GM19035 (cell line): Measurements from ENCODE around the gene FGD4.
"Not testable (repeated sequence)": the region's sequence is repeated elsewhere in the genome, so short reads cannot be mapped to it uniquely, and the experiment has no call there.

Experiments used
- ATAC-seq: cut with Tn5 transposase; IDR thresholded peaks from one replicate; pipeline ENCODE4 v1.9.1; 2021; ENCODE audit not compliant: unreplicated experiment

Gene FGD4

DNA sequence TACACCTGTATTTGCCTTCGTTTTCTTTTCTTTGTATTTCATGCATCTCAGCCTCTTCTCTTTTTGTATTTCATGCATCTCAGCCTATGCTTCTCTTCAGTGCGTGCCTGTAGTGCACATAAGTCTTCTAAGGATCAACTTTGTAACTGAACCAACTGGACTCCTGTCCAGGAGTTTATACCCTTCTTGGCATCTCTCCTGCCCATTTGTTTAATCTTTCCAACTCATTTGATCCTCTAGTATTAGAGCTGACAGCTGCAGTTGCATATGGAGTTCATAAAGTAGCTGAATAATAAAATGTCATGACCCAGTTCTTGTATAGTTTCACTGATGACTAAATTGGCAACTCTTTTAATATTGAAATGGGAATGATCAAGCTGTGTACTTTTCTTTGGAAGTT, 89.7 kb downstream of the FGD4 start:
- no peak for ATAC-seq

DNA sequence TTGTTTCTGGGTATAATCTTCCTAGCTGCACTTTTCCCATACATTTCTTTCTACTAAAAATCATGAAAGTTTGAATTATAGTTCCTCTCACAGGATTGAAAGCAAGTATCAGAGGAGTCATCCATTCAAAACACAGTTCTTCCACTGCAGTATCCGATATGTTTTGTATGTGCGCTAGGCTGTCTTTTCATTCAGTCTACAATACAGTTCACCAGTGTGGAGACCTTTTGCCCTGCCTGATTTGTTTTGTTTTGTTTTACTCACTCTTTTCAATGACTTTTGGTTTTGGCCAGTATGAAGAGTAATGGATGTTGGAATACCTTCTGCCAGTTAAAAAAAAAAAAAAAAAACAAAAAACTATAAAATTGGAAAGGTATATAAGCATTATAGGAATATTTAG, 91.4 kb downstream of the FGD4 start:
- ATAC-seq, result no peak

DNA sequence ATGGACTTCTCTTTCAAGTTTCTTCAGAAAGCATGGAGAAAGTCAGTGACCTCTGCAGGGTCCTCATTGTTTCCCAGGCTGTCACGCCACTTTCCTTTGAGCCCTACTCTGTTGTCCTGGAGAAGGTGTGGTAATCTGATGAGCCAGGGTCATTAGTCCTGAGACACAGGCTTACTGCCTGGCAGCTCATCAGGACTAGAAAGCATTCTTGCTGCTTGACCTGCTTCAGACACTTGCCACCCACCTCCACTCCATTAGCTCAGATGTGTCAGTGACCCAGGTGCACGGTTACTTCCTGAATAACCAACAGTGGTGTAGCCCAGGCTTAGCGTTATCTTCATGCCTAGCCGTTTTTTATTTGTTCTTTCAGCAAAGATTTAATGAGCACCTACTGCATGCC, 93.9 kb downstream of the FGD4 start:
- no peak for ATAC-seq

DNA sequence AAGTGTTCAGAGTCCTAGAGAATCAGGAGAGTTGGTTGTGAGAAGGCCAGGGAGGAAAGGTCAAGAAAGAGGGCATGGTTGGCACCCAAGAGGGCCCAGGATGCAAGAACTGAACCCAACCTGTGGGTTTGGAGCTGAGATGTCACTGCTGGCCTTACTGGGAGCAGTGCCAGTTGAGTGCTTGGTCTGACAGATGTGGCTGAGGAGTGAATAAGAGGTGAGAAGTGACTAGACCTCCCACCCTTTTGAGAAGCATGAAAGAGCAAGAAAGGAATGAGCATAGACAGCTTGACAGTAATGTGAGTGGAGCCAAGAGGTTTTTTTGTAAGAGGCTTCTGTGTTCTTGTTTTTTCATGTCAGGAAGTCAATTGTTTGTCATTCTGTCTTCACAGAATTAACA, 95.3 kb downstream of the FGD4 start:
- no peak for ATAC-seq

DNA sequence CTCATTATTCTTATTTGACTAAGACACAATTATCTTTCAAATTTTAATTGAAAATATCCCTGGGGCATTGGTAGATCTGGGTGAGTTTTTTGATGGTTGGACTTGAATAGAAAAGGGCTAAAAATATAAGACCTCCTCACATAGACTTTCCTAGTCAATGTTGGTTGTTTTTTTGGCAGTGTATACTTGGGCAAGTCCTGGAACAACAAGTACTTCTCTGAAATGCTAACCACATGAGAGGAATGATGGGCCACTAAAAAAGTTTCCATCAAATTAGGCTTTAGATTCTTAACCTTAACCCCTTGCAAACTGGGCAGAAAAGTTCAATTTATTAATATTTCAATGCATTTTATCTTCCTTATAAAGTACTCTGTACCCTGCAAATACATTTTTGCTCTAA, 97.6 kb downstream of the FGD4 start:
- ATAC-seq, result no peak

DNA sequence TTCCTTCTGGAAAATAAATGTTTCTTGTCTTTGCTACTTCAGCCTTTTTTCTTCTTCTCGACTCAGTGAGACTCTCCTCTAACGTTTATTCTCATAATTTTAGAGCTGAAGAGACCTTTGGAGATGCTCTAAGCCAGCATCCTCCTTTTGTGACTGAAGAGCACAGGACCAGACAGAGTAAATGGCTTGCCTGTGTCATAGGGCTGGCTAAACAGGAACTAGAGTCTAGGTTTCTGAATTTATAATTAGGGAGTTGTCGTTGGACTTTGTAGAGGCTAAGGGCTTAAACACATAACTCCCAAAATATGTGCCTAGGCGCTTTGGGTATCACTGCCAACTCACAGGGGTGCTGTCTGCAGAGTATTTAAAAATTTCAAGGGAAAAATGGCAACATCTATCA, 98.5 kb downstream of the FGD4 start:
- ATAC-seq, result no peak

DNA sequence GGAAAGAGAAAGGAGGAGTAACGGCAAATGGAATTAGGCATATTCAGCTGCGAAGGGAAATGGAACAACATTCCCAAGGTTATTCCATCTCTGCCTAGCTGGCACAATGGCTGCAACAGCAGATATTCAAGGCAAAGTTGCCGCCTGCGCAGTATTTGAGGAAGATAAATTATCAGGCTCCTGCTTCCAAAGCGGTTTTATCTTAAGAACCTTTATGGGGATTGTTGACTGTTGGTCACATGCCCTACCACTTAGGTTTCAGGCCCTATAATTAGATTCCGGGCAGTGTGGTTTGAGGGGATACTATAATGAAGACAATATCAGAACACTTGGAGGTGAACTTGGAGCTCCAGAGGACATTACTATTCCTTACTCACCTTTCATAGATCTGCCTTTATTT, 99.7 kb downstream of the FGD4 start:
- ATAC-seq, result no peak

DNA sequence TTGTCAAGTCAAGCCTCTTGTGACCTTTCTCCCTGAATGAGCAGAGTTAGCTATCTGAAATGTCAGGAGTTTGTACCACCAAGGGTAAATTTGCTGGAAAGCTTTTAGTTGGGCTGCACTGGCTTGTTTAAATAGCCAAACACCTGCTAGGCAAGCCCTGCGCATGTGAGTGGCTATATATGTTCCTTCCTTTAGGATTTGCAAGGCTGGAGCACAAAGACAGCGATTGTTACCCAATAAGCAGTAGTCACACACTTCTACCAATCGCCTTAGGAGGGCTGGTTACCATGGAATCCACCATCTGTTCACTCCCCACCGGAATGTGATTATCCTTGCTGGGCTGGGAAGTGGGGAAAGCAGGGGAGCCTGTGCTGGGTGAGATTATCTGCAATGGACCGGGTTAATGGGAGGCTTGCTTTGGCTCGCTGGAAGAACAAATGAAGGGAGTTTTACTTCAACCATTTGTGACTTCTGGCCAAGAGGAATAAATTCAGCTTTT, 102.5 kb downstream of the FGD4 start:
- ATAC-seq, result no peak

DNA sequence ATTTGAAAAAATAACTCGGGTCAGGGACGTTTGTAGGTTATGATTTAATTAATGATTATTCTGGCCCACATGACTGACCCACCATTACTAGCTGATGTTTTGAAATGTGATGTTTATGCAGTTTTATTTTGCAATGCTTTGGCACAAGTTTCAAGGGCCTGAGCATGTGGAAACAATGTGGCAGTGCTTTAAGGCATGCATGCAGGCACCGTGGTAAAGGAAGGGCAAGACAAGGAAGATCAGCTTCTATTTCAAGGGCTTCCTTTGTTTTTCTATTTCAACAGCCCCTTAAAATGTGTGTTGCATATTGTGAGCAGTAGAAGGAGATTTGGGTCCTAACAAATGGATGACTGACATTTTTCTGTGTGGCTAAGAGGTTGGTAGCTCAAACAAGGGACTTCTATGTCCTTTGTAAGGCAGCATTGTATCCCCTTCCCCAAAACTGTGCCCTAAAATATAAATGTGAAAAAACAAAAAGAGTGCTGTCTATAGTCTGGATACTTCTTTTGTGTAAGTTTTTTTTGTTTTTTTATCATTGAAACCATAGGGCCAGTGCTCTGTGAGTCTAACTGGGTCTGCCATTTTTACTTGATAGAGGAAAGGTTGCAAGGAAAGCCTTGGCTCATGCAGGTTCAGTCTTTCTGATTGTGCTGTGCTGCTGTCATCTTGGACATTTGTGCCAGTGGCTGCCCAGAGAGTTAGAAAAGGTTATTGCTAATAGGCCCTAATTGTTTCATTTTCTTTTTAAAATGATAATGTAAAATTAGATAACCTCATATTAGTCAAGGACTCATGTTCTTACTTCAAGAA, 103.5 kb downstream of the FGD4 start:
- ATAC-seq, result no peak

DNA sequence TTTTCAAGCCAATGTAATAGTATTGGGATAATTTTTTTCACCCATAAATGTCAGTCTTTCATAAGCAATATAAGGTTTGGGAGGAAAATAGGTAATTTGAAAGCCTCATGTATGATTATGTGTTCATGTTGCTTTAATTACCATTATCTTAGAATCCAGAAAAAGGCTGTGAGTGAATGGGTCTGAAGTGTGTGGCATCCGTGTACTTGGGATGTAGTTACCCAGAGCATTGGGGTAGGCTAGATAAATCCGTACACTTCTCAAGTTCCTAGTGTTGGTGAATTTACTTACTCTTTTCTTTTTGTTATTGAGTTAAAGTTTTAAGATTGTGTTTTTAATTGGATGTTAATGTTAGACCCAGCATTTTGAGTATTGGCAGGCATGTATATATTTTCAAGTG, 104.4 kb downstream of the FGD4 start:
- no peak for ATAC-seq

DNA sequence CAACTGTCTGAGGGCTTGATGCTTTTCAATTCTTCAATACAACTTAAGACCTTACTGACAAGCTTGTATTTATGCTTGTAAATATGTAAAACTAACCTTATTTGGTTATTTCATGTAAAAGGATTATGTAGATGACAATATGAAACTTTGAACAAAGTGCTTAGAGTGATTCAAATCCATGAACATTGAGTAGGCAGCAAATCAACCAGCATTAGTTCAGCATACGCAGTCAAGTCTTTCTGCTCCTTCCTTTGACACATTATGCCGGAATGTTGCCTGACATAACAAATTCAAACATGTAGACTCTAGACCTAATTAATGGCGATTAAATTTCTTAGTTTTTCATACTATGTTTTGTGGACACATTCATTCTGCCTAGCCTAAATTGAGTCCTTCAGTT, 105.2 kb downstream of the FGD4 start:
- no peak for ATAC-seq

DNA sequence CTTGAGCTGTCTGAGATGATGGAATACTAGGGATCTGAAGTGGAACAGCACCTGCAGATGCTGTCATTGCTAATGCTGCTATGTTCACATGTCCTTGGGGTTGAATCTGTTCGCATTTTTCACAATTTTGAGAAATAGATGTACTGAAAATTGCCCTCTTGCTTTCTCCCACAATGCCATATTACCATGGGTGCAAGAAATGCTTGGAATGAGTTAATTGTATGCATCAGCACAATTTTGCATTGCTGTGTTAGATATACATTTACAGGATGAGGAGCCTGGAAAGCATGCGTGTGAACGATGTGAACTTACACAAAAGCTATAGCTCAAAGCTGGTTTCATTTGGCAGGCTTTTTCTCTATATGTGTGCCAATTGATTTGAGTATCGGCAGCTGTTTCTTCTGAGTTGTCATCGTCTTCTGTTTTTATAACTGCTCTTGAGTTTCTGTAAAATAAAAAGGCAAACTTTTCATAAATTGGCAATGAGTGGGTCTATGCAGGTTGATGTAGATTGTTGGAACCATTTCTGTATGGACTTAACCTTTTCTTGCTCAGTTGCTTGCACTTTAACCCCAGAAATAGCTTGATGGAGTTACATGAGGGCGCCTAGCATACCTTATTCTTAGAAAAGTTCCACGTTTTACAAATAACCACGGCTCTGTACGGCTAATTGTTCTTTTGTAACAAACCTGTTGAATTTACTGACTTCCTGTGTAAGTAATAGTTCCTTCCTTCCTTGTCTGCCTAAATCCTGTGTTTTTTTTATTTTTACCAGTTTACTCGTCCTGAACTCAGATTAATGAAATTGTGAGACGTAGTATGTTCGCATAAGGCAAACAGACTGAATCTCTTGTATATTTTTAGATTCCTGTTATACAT, 105.9 kb downstream of the FGD4 start:
- no peak for ATAC-seq

DNA sequence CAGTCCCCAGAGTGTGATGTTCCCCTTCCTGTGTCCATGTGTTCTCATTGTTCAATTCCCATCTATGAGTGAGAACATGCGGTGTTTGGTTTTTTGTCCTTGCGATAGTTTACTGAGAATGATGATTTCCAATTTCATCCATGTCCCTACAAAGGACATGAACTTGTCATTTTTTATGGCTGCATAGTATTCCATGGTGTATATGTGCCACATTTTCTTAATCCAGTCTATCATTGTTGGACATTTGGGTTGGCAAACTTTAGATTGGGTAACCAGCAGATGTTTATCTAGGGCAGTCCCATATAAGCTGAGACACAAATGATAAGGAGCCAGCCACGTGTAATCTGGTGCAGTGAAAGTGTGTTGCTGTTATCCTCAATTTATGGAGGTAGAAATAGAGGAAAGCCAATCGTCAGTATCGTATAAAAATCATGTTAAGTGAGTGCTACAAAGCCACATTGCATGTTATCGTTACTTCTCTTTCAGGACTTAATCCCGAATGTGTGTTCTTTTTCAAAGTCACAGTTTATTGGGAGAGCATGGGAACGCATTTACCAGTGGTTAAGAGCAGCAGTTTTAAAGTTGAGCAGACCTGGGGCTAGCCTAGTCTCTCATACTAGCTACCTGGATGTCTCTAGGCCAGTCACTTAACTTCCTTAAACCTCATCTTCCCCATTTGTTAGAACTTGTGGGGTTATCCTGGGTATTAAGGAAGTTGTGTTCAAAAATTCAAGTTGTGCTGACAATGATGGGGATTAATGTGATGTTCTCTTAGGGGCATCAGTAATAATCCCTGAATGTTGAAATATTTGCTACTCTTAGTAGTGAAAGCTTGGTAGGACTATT, 108.0 kb downstream of the FGD4 start:
- ATAC-seq, result not testable (repeated sequence)

DNA sequence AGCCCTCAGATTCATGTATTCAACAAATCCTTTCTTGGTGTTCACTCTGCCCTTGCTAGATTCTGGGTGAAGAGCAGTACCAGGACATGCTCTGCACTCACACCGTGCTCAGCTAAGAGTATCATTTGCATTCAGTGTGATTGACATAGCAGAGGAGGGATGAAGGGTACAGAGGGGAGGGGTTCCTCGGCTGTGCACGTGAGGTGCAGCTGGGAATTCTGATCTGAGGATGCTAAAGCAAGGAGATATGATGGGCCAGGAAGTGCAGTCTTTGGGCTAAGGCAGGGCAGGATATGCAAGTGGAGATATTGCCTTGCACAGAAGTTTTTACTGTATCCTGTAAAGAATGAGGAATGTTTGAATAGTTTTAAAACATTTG, 108.6 kb downstream of the FGD4 start:
- no peak for ATAC-seq

DNA sequence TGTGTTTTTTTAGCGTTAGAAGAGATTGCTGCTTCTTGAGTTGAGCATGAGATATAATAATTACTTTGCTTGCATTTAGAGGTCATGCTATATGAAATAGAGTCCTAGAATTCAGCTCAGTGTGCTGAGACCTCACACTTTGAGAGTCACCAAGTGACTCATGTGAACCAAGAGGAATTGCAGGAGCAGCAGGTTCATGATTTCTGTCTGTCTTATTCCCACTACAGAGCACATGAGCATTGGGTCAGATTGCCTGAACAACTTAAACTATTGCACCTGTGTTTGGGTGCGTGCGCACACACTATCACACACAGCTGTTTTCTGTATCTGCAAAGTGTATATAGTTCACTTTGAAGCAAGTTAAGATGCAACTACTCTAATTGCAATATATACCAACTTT, 109.3 kb downstream of the FGD4 start:
- ATAC-seq, result no peak

DNA sequence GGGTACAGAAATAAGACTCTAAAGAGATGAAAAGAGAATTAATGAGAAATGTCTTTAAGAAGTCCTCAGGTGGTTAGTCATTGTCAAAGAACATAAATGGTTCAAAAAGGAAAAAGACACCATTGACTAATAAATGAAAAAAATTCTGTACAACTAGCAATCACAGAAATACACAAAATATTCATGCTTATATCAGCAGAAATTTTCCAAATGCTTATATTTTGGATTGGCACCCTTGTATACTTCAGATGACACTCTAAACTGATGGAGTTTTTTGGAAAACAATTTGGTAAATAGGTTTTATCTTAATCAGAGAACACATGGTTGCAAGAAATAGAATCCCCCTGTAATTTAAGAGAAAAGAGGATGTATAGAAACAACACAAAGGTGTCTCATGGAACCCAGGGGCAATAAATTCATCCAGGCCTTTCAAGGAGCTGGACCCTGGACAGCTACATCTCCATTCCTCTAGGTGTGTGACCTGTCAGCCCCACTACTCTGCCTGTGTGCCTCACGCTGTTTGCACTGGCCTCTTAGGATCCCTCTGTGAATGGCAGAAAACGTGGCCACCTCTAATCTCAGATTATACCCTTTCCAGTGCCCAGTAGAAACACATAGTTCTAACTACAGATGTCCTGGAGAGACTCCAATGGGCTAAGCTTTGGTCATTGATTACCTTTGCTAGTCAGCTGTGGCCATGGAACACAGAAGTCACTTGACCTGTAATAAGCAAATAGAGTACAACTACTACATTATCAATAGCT, 110.2 kb downstream of the FGD4 start:
- no peak for ATAC-seq

DNA sequence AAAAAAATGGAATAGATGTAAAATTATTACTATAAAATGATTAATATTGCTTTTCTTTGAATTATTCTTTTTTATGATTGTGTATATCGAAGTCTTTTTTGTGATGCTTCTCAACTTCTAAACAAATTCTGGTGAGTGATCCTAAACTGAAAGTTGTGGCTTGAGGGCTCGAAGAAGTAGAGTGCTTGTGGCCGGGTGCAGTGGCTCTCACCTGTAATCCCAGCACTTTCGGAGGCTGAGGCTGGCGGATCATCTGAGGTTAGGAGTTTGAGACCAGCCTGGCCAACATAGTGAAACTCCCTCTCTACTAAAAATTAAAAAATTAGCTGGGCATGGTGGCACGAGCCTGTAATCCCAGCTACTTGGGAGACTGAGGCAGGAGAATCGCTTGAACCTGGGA, 112.6 kb downstream of the FGD4 start:
- not testable (repeated sequence) for ATAC-seq

DNA sequence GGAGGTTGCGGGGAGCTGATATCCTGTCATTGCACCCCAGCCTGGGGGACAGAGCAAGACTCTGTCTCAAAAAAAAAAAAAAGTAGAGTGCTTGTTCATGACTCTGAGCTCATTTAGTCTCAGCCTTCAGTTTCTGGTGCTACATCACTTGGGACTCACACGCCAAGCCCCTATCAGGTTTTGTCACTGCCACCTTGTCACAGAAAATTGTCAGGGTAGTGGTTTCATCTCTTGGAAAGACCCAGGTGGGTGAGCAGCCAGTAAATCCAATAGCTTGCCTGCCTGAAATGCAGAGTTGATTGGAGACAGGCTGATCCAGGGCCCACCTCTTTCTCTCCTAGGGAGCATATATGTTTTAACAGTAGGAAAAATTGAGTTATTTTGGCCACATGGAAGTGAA, 113.0 kb downstream of the FGD4 start:
- ATAC-seq, result no peak

DNA sequence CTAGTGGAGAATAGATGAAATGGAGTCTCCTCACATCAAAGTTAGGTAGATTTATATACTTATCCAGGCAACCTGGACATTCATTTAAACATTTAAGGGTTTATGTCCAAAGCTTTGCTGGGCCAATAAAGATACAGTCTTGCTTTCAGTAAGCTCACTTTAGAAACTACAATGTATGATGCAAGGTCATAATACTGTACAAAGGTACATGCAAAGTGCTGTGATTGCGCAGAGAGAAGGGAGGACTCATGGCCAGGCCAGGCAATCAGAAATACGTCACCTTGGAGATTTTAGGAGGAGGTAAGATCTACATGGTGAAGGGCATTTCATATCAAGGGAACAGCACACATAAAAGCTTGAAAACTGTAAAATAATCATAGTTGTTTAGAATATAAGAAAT, 113.6 kb downstream of the FGD4 start:
- ATAC-seq, result no peak

DNA sequence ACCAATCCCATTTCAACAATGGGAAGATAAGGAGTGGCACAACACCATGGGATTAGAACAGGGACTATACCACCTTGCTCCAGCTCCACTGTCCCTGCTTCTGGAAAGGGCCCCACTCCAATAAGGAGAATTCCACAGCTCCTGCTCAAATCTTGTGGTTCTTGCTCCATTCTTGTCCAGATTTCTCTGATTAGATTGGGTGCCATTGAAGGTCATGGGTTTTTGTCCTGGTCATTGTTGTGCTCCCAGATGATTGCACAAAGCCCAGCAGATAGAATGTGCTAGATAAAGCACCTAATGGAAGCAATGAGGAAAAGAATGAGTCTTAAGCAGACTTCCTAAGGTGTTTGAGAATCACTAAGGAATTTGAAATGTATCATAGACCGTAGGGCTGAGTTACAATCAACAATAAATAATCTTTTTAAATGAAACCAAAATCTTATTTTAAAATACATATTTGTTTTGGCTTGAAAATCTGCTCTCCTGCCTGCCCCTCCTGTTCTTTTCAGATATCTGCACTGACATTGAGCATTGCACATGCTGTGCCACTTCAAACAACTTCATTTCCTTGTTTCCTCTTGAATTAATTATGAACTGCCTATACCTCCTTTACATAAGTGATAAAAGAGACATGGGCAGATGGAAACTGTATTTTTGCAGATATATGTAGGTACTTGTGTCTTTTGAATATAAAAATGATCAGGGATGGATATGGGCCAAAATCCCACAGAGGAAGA, 115.9 kb downstream of the FGD4 start:
- ATAC-seq, result no peak
